ENCODE data around the gene KDM8. TPM values are rescaled to one million over a fixed set of nuclear protein-coding genes. Genes with fewer than 3 reads are reported as not detected.

The KDM8 gene
- total RNA-seq, 1 donor from 2014 or later, result 3.2 TPM

- Histone ChIP-seq H3K27me3 (ENCODE audit: low read depth) (no peaks in the 10 kb centered on the region), H3K9me3 (replicated peaks) (no peaks in the 10 kb centered on the region), H3K4me1 (peaks cover 14% of the 10 kb centered on the region), H3K36me3 (peaks cover 19% of the 10 kb centered on the region), H3K4me3 (no peak overlapping the region), H3K27ac (replicated peaks) (no peak overlapping the region)
- intact Hi-C loops (cut with micrococcal nuclease), result no loop called here
- DNase-seq, result no peak
- TF ChIP-seq, protein P1, sequence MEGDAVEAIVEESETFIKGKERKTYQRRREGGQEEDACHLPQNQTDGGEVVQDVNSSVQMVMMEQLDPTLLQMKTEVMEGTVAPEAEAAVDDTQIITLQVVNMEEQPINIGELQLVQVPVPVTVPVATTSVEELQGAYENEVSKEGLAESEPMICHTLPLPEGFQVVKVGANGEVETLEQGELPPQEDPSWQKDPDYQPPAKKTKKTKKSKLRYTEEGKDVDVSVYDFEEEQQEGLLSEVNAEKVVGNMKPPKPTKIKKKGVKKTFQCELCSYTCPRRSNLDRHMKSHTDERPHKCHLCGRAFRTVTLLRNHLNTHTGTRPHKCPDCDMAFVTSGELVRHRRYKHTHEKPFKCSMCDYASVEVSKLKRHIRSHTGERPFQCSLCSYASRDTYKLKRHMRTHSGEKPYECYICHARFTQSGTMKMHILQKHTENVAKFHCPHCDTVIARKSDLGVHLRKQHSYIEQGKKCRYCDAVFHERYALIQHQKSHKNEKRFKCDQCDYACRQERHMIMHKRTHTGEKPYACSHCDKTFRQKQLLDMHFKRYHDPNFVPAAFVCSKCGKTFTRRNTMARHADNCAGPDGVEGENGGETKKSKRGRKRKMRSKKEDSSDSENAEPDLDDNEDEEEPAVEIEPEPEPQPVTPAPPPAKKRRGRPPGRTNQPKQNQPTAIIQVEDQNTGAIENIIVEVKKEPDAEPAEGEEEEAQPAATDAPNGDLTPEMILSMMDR (IDR thresholded peaks at IDR 0.05; ENCODE audit: borderline replicate concordance), result no peak
These were observed 48.9 kb downstream of the KDM8 start for GRCh38 chr16:27252206-27252585.

GRCh38 chr16:27253526-27253930, 50.2 kb downstream of the KDM8 start:
- no peaks in the 10 kb centered on the region for H3K27me3 ChIP-seq (ENCODE audit: low read depth)
- peaks cover 25% of the 10 kb centered on the region for H3K4me1 ChIP-seq
- peaks cover 23% of the 10 kb centered on the region for H3K36me3 ChIP-seq
- intact Hi-C loops (cut with micrococcal nuclease), result no loop called here
- TF ChIP-seq, protein P1 (IDR thresholded peaks at IDR 0.05; ENCODE audit: borderline replicate concordance), result no peak
- no peak overlapping the region for H3K27ac ChIP-seq (replicated peaks)
- H3K9me3 ChIP-seq (replicated peaks), result no peaks in the 10 kb centered on the region
- DNase-seq, result no peak
- H3K4me3 ChIP-seq, result no peak overlapping the region

DNA sequence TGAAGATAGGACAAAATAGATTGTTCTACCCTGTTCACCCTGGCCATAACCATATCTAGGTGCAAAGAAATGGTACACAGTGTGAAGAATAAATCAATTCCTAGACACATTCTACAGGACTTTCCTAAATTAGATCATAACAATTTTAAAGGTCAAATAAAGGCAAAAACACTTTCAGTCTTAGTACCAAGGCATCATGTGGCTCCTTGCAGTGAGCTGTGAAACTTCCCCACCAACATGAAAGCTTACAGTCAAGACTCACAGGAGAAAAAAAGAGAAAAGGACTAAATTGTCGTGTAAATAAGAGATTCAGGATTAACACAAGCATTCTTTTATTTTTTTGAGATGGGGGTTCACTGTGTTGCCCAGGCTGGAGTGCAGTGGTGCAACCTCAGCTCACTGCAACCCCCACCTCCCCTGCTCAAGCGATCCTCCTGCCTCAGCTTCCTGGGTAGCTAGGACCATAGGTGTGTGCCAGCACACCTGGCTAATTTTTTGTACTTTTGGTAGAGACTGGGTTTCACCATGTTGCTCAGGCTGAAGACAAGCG, 51.0 kb downstream of the KDM8 start:
- Histone ChIP-seq H3K4me1 (peaks cover 33% of the 10 kb centered on the region), H3K36me3 (peaks cover 23% of the 10 kb centered on the region), H3K27me3 (ENCODE audit: low read depth) (no peaks in the 10 kb centered on the region), H3K27ac (replicated peaks) (no peak overlapping the region), H3K4me3 (no peak overlapping the region), H3K9me3 (replicated peaks) (no peaks in the 10 kb centered on the region)
- intact Hi-C loops (cut with micrococcal nuclease), result no loop called here
- TF ChIP-seq, protein P1 (IDR thresholded peaks at IDR 0.05; ENCODE audit: borderline replicate concordance), result no peak
- no peak for DNase-seq

GRCh38 chr16:27256861-27257260, 53.5 kb downstream of the KDM8 start:
- H3K4me1 ChIP-seq, result peaks cover 34% of the 10 kb centered on the region
- H3K9me3 ChIP-seq (replicated peaks), result no peaks in the 10 kb centered on the region
- no peak overlapping the region for H3K27ac ChIP-seq (replicated peaks)
- peaks cover 23% of the 10 kb centered on the region for H3K36me3 ChIP-seq
- no peaks in the 10 kb centered on the region for H3K27me3 ChIP-seq (ENCODE audit: low read depth)
- TF ChIP-seq, protein P1 (IDR thresholded peaks at IDR 0.05; ENCODE audit: borderline replicate concordance), result no peak
- H3K4me3 ChIP-seq, result no peak overlapping the region
- intact Hi-C loops (cut with micrococcal nuclease), result no loop called here
- DNase-seq, result no peak

GRCh38 chr16:27257271-27257670, 53.9 kb downstream of the KDM8 start:
- H3K9me3 ChIP-seq (replicated peaks), result no peaks in the 10 kb centered on the region
- no peaks in the 10 kb centered on the region for H3K27me3 ChIP-seq (ENCODE audit: low read depth)
- TF ChIP-seq, protein P1 (IDR thresholded peaks at IDR 0.05; ENCODE audit: borderline replicate concordance), result no peak
- intact Hi-C loops (cut with micrococcal nuclease), result no loop called here
- no peak for DNase-seq
- H3K36me3 ChIP-seq, result peaks cover 23% of the 10 kb centered on the region
- no peak overlapping the region for H3K4me3 ChIP-seq
- peaks cover 34% of the 10 kb centered on the region for H3K4me1 ChIP-seq
- H3K27ac ChIP-seq (replicated peaks), result no peak overlapping the region
